NCI-H2107 treated with DMSO at 0.1 percent for 48 hours (cell line): Measurements from ENCODE around the gene EIF2S2.
"Not testable (repeated sequence)": the region's sequence is repeated elsewhere in the genome, so short reads cannot be mapped to it uniquely, and the experiment has no call there.

Experiments used
- DNase-seq: peaks from one replicate; lab custom pipeline; 2025; ENCODE audit not compliant: unreplicated experiment; lab: John Stamatoyannopoulos, UW

The EIF2S2 gene, protein sequence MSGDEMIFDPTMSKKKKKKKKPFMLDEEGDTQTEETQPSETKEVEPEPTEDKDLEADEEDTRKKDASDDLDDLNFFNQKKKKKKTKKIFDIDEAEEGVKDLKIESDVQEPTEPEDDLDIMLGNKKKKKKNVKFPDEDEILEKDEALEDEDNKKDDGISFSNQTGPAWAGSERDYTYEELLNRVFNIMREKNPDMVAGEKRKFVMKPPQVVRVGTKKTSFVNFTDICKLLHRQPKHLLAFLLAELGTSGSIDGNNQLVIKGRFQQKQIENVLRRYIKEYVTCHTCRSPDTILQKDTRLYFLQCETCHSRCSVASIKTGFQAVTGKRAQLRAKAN

DNA sequence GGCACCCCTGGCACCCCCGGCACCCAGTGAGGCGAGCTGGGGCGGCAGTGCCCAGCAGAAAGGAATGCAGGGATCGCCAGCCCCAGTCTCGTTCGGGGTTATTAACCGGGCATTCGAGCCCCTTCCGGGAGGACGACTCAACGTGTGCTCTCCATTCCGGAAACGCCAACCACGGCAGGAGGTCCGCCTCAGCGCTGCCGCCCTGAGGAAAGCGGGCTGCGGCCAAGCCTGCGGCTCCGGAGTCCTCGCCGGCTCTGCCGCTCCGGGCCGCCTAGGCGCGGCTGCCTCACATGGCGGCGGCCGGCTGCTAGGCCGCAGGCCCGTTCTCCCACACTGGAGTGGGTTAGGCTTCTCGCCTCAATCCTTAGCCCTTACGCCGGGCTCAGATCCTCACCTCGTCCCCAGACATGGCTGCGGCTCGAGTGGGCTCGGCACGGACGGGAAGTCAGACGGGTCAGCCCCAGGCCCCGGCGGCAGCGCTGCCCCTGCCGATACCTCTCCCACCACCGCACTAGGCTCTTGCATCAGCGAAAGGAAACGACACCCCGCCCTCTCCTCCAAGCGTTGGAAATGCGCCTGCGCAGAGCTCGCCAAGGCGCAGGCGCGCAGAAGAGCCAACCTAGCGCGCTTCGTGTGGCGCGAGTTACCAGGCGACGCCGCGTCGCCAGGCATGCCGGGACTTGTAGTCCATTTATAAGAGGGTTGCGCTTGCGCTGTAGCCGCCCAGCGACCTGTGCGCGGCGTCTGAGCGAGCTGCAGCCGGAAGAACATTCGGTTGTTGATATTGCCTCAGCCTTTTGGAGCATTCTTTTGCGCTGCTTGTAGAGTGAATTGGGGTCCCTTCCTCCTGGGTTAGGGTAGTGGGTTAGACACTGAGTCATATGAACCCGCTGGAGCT, at the start of gene EIF2S2:
Gene EIF2S2 (minus strand): TSS at position 542 of the 898 bp plus-strand sequence. CDS start 133 bp downstream, at position 409.
- peak; percentile 85 for DNase-seq

DNA sequence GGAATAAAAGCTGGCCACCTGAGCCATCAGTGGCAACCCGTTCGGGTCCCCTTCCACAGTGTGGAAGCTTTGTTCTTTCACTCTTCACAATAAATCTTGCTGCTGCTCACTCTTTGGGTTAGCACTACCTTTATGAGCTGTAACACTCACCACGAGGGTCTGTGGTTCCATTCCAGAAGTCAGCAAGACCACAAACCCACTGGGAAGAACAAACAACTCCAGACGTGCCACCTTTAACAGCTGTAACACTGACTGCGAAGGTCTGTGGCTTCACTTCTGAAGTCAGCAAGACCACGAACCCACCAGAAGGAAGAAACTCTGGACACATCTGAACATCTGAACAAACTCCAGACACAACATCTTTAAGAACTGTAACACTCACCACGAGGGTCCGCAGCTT, 45.7 kb upstream of the EIF2S2 start:
- DNase-seq: not testable (repeated sequence)

DNA sequence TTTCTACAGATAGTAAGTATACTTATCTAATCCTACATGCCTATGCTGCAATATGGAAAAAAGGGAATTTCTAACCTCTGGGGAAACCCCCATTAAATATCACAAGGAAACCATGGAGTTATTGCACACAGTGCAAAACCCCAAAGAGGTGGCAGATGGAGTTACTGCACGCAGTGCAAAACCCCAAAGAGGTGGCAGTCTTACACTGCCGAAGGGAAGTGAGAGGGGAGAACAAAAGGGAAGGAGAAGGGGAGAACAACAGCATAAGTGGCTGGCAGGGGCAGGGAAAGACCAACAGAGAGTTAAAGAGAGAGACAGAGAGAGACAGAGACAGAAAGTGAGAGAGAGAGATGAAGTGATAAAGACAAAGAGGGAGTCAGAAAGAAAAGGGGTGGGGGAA, 43.8 kb upstream of the EIF2S2 start:
- DNase-seq: no peak

DNA sequence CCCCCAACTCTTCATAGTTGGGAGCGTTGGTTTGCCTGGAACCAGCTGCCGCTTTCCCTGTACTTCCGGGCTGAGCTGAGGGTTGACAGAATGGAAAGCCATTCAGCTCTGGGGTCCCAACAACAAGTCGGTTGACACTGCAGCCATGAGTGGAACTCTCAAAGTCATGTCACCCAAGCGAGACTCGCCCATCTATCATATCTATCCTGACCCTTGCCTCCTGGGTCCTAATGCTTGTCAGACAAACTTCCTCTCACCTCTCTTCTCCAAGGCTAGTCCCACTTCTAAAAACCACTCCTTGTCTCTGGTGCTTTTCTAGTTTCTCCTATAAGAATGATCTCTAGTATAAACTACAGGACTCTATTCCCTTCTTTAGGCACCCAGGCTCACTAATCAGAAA, 41.1 kb upstream of the EIF2S2 start:
- not testable (repeated sequence) for DNase-seq

DNA sequence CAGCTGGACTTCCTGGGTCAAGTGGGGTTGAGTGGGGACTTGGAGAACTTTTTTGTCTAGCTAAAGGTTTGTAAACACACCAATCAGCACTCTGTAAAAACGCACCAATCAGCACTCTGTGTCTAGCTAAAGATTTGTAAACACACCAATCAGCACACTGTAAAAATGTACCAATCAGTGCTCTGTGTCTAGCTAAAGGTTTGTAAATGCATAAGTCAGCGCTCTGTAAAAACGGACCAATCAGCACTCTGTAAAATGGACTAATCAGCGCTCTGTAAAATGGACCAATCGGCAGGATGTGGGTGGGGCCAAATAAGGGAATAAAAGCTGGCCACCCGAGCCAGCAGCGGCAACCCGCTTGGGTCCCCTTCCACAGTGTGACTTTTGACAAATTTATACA, 40.0 kb upstream of the EIF2S2 start:
- not testable (repeated sequence) for DNase-seq

- no peak for DNase-seq
Observed at GRCh38 chr20:34150306-34151000, 38.4 kb upstream of the EIF2S2 start.

GRCh38 chr20:34145280-34145819, 33.3 kb upstream of the EIF2S2 start:
- DNase-seq: no peak

GRCh38 chr20:34143951-34144350, 31.9 kb upstream of the EIF2S2 start:
- no peak for DNase-seq

DNA sequence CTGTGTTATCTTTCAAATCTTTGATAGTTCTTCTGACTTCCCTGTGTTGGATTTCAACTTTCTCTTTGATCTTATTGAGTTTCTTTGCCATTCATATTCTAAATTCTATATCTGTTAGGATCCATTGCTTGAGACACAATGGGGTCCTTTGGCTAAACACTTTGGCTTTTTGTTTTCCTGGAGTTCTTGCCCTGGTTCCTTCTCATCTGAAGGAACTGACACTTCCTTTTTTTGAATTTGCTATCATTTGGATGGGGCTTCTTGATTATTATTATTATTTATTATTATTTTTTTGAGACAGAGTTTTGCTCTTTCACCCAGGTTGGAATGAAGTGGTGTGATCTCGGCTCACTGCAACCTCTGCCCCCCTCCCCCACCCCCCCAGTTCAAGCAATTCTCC, 30.1 kb upstream of the EIF2S2 start:
- DNase-seq: no peak

DNA sequence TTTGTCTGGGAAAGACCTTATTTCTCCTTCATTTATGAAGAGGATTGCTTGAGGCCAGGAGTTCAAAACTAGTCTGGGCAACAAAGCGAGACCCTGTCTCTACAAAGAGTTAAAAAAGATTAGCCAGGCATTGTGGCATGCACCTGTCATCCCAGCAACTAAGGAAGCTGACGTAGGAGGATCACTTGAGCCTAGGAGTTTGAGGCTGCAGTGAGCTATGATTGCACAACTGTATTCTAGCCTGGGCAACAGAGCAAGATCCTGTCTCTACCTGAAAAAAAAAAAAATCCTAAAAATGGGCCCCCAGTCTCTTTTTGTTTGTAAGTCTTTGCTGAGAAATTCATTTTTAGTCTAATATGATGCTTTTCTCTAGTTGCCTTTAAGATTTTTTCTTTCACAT, 29.2 kb upstream of the EIF2S2 start:
- no peak for DNase-seq

DNA sequence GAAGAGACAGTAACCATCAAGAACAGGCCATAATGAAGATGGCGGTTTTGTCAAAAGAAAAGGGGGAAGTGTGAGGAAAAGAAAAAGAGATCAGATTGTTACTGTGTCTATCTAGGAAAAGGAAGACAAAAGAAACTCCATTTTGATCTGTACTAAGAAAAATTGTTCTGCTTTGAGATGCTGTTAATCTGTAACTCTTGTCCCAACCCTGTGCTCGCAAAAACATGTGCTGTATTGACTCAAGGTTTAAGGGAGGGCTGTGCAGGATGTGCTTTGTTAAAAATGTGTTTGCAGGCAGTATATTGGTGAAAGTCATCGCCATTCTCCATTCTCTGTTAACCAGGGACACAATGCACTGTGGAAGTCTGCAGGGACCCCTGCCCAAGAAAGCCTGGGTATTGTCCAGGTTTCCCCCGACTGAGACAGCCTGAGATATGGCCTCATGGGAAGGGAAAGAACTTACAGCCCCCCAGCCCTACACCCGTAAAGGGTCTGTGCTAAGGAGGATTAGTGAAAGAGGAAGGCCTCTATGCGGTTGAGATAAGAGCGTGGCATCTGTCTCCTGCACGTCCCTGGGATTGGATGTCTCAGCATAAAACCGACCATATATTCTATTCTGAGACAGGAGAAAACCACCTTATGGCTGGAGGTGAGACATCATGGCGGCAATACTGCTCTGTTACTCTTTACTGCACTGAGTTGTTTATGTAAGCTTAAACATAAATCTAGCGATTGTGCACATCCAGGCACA, 23.7 kb upstream of the EIF2S2 start:
- DNase-seq: not testable (repeated sequence)

DNA sequence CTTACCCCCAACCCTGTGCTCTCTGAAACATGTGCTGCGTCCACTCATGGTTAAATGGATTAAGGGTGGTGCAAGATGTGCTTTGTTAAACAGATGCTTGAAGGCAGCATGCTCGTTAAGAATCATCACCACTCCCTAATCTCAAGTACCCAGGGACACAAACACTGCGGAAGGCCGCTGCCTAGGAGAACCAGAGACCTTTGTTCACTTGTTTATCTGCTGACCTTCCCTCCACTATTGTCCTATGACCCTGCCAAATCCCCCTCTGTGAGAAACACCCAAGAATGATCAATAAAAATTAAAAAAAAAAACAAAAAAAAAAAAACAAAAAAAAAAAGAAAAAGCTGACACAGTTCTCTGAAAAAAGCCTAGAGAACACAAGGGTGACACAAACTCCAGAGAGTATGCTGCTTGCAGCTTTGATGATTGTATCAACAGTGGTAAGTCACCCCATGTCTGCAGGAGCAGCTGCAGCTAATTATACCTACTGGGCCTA, 21.4 kb upstream of the EIF2S2 start:
- not testable (repeated sequence) for DNase-seq

- not testable (repeated sequence) for DNase-seq
Observed at GRCh38 chr20:34132943-34133342, 20.9 kb upstream of the EIF2S2 start.

DNA sequence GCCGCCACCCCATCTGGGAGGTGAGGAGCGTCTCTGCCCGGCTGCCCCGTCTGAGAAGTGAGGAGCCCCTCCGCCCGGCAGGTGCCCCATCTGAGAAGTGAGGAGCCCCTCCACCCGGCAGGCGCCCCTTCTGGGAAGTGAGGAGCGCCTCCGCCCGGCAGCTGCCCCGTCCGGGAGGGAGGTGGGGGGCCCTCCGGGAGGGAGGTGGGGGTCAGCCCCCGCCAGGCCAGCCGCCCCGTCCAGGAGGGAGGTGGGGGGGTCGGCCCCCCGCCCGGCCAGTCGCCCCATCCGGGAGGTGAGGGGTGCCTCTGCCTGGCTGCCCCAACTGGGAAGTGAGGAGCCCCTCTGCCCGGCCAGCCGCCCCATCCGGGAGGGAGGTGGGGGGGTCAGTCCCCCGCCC, 20.4 kb upstream of the EIF2S2 start:
- not testable (repeated sequence) for DNase-seq

DNA sequence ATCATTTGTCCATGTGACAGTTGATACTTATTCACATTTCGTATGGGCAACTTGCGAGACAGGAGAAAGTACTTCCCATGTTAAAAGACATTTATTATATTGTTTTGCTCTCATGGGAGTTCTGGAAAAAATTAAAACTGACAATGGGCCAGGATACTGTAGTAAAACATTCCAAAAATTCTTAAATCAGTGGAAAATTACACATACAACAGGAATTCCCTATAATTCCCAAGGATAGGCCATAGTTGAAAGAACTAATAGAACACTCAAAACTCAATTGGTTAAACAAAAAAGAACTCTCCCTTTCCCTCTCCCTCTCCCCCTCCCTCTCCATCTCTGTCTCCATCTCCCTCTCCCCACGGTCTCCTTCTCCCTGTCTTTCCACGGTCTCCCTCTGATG, 19.4 kb upstream of the EIF2S2 start:
- DNase-seq: no peak

DNA sequence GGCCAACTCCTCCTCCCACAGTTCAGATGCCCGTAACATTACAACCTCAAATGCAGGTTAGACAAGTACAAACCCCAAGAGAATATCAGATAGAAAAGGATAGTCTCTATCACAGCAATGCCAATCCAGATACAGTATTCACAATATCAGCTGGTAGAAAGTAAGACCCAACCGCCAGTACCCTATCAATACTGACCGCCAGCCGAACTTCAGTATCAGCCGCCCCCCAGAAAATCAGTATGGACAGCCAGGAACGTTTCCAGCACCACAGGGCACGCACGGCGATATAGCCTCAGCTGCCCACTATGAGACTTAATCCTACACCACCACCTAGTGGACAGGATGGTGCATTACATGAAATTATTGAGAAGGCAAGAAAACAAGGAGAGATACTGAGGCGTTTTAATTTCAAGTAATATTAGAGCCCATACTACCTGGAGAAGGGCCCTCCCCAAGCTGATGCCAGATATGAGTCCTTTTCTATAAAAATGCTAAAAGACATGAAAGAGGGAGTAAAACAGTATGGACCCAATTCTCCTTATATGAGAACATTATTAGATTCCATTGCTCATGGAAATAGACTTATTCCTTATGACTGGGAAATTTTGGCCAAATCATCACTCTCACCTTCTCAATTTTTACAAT, 17.6 kb upstream of the EIF2S2 start:
- peak; percentile 36 for DNase-seq

DNA sequence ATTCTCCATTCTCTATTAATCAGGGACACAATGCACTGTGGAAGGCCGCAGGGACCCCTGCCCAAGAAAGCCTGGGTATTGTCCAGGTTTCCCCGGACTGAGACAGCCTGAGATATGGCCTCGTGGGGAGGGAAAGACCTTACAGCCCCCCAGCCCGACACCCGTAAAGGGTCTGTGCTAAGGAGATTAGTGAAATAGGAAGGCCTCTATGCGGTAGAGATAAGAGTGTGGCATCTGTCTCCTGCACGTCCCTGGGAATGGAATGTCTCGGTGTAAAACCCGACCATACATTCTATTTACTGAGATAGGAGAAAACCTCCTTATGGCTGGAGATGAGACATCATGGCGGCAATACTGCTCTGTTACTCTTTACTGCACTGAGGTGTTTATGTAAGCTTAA, 15.7 kb upstream of the EIF2S2 start:
- DNase-seq: no peak

- DNase-seq: no peak
Observed at GRCh38 chr20:34124469-34125249, 12.6 kb upstream of the EIF2S2 start.

GRCh38 chr20:34123309-34123708, 11.3 kb upstream of the EIF2S2 start:
- DNase-seq: no peak
